CD4-positive, alpha-beta T cell treated with Interleukin-4 for 4 hours (primary cell): ENCODE measurements around the gene CD320.
"Not testable (repeated sequence)": the region's sequence is repeated elsewhere in the genome, so short reads cannot be mapped to it uniquely, and the experiment has no call there.

Experiments used
- DNase-seq: peaks from one replicate; pipeline ENCODE4 v3.0.0-alpha.2; 2020

CD320 gene

GRCh38 chr19:8307965-8308866 lies at the start of gene CD320:
Gene CD320, minus strand, starts transcription at chr19:8308358. Its CDS starts 68 bp downstream, at chr19:8308290.
- DNase-seq = peak; percentile 80

- no peak for DNase-seq
Observed at GRCh38 chr19:8357007-8357521, 48.9 kb upstream of the CD320 start.

- DNase-seq = no peak
Observed at GRCh38 chr19:8355631-8356402, 47.7 kb upstream of the CD320 start.

GRCh38 chr19:8352845-8353244 lies 44.7 kb upstream of the CD320 start:
- DNase-seq = not testable (repeated sequence)

- no peak for DNase-seq
Observed at GRCh38 chr19:8352134-8352827, 44.1 kb upstream of the CD320 start.

GRCh38 chr19:8349629-8350372 lies 41.6 kb upstream of the CD320 start:
- DNase-seq = not testable (repeated sequence)

GRCh38 chr19:8343483-8343844 lies 35.3 kb upstream of the CD320 start:
- no peak for DNase-seq

- DNase-seq = peak; percentile 95
Observed at GRCh38 chr19:8342684-8343482, 34.7 kb upstream of the CD320 start, which contains the start of gene KANK3. Gene KANK3, minus strand, starts transcription at chr19:8343262. Its CDS starts 5,434 bp downstream, at chr19:8337828.

GRCh38 chr19:8342316-8342683 lies 34.1 kb upstream of the CD320 start:
- no peak for DNase-seq

- not testable (repeated sequence) for DNase-seq
Observed at GRCh38 chr19:8341504-8341903, 33.3 kb upstream of the CD320 start.

- DNase-seq = no peak
Observed at GRCh38 chr19:8340341-8341096, 32.4 kb upstream of the CD320 start.

GRCh38 chr19:8338835-8339234 lies 30.7 kb upstream of the CD320 start:
- DNase-seq = no peak

- no peak for DNase-seq
Observed at GRCh38 chr19:8337728-8338127, 29.6 kb upstream of the CD320 start.

GRCh38 chr19:8336660-8337059 lies 28.5 kb upstream of the CD320 start:
- no peak for DNase-seq

GRCh38 chr19:8336072-8336569 lies 28.0 kb upstream of the CD320 start:
- DNase-seq = no peak

- no peak for DNase-seq
Observed at GRCh38 chr19:8335343-8336071, 27.3 kb upstream of the CD320 start.

- DNase-seq = no peak
Observed at GRCh38 chr19:8334458-8335342, 26.5 kb upstream of the CD320 start.

GRCh38 chr19:8333767-8334457 lies 25.8 kb upstream of the CD320 start:
- DNase-seq = no peak
